Osteoblast (primary cell): ENCODE measurements around the gene PKIG. TPM values are rescaled to one million over a fixed set of nuclear protein-coding genes. Genes with fewer than 3 reads are reported as not detected.

Source experiments
- DNase-seq: peaks from one replicate; pipeline ENCODE4 v3.0.0; 2011; ENCODE audit warnings: low spot score, mixed read lengths; ENCODE audit not compliant: insufficient read length; ENCODE audit errors: missing footprints
- H2AFZ ChIP-seq: 2 replicates; pipeline ENCODE4 v1.6.0; 2011; ENCODE audit warnings: mild to moderate bottlenecking, low read length
- H3K27ac ChIP-seq: 2 replicates; pipeline ENCODE4 v1.5.1; 2011; ENCODE audit warnings: mild to moderate bottlenecking, low read depth, low read length, moderate library complexity
- H3K27me3 ChIP-seq: 2 replicates; pipeline ENCODE4 v1.6.0; 2012; ENCODE audit warnings: mild to moderate bottlenecking, control low read depth, inconsistent platforms, low read length, moderate library complexity; ENCODE audit not compliant: insufficient read depth
- H3K36me3 ChIP-seq: 2 replicates; pipeline ENCODE4 v1.5.1; 2011; ENCODE audit warnings: mild to moderate bottlenecking, low read length, control low read depth, moderate library complexity; ENCODE audit not compliant: insufficient read depth
- H3K4me1 ChIP-seq: 2 replicates; pipeline ENCODE4 v1.5.1; 2011; ENCODE audit warnings: mild to moderate bottlenecking, low read length, control low read depth, moderate library complexity; ENCODE audit not compliant: insufficient read depth
- H3K4me2 ChIP-seq: 2 replicates; pipeline ENCODE4 v1.6.0; 2011; ENCODE audit warnings: mild to moderate bottlenecking, low read length; ENCODE audit not compliant: insufficient read depth
- H3K4me3 ChIP-seq: fragments of 200-600 bp; sonication (generic); 3 replicates; pipeline ENCODE4 v1.5.1; 2012; ENCODE audit warnings: mild to moderate bottlenecking, low read length, inconsistent platforms; ENCODE audit not compliant: insufficient read depth
- H3K79me2 ChIP-seq: 2 replicates; pipeline ENCODE4 v1.6.0; 2012; ENCODE audit warnings: mild to moderate bottlenecking, low read length, control low read depth, inconsistent platforms; ENCODE audit not compliant: insufficient read depth
- H3K9me3 ChIP-seq: 2 replicates; pipeline ENCODE4 v1.5.1; 2011; ENCODE audit warnings: low read depth, low read length, control low read depth
- H4K20me1 ChIP-seq: 2 replicates; pipeline ENCODE4 v1.6.0; 2012; ENCODE audit warnings: mild to moderate bottlenecking, low read length, control low read depth; ENCODE audit not compliant: insufficient read depth
- total RNA-seq: library from RNA; depleted of rRNA; stranded (reverse); fragments of >200 nt; gene quantifications from 2 replicates; pipeline ENCODE4 v1.2.3, GENCODE V29; 2012
- TF ChIP-seq, protein P1 (sequence below): IDR thresholded peaks from 2 replicates; pipeline ENCODE4 v1.5.1; 2011; ENCODE audit warnings: mild to moderate bottlenecking, low read depth, low read length, moderate library complexity; ENCODE audit errors: extremely low read depth

Gene PKIG
- total RNA-seq, 1 donor, result 107 TPM

DNA sequence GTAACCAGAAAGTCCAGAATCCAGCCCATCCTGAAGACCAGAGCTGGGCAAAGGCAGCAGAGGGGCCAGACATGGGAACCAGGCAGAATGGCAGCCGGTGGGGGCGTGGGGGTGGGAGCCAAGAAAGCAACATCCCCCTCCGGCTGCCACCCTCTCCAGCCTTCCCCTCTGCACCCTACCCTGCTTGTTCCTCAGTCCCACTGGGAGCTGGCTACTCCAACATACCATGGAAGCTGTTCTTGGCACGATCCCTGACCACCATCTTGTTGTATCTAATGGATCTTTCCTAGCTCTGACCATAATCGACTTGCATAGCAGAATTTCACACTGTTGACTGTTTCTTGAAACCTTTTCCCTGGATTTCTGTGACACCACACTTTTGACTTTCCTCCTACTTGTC, 38.9 kb downstream of the PKIG start:
- H3K4me1 ChIP-seq, result no peaks in the 10 kb centered on the region
- peaks cover 41% of the 10 kb centered on the region for H3K36me3 ChIP-seq

DNA sequence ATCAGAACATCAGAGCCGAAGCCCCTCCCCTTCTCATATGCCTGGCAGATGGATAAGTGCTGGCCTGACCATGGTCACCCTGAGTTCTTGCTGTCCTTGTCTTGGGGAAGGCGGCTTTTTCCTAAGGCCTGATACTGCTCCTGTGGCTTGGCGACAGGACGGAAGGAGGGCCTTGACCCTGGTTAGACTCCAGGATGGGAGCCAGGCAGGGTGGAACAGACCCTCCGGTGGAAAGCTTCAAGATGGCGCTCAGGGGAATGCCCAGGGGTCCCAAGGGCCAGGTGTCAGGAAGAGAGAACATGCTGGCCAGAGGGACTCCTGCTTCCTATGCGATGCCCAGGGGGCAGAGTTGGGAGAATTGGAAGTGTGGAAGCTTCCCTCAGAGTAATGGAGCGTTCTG, 39.6 kb downstream of the PKIG start:
- TF ChIP-seq, protein P1, sequence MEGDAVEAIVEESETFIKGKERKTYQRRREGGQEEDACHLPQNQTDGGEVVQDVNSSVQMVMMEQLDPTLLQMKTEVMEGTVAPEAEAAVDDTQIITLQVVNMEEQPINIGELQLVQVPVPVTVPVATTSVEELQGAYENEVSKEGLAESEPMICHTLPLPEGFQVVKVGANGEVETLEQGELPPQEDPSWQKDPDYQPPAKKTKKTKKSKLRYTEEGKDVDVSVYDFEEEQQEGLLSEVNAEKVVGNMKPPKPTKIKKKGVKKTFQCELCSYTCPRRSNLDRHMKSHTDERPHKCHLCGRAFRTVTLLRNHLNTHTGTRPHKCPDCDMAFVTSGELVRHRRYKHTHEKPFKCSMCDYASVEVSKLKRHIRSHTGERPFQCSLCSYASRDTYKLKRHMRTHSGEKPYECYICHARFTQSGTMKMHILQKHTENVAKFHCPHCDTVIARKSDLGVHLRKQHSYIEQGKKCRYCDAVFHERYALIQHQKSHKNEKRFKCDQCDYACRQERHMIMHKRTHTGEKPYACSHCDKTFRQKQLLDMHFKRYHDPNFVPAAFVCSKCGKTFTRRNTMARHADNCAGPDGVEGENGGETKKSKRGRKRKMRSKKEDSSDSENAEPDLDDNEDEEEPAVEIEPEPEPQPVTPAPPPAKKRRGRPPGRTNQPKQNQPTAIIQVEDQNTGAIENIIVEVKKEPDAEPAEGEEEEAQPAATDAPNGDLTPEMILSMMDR, result no peak
- peaks cover 5% of the 10 kb centered on the region for H3K9me3 ChIP-seq
- peaks cover 35% of the 10 kb centered on the region for H3K36me3 ChIP-seq
- H4K20me1 ChIP-seq, result no peaks in the 10 kb centered on the region
- H3K4me2 ChIP-seq, result no peak overlapping the region
- no peak overlapping the region for H3K4me3 ChIP-seq
- no peak overlapping the region for H2AFZ ChIP-seq
- no peaks in the 10 kb centered on the region for H3K27me3 ChIP-seq
- no peaks in the 10 kb centered on the region for H3K79me2 ChIP-seq
- peak; percentile 65 for DNase-seq
- H3K4me1 ChIP-seq, result no peaks in the 10 kb centered on the region
- no peak overlapping the region for H3K27ac ChIP-seq

More for the DNA sequence above, 38.9 kb downstream of the PKIG start:
- no peaks in the 10 kb centered on the region for H3K27me3 ChIP-seq
- H4K20me1 ChIP-seq, result no peaks in the 10 kb centered on the region
- H3K4me2 ChIP-seq, result no peak overlapping the region
- no peak overlapping the region for H2AFZ ChIP-seq
- H3K27ac ChIP-seq, result no peak overlapping the region
- peak; percentile 68 for DNase-seq
- H3K4me3 ChIP-seq, result no peak overlapping the region
- H3K9me3 ChIP-seq, result peaks cover 5% of the 10 kb centered on the region
- H3K79me2 ChIP-seq, result no peaks in the 10 kb centered on the region
- TF ChIP-seq, protein P1, result no peak

DNA sequence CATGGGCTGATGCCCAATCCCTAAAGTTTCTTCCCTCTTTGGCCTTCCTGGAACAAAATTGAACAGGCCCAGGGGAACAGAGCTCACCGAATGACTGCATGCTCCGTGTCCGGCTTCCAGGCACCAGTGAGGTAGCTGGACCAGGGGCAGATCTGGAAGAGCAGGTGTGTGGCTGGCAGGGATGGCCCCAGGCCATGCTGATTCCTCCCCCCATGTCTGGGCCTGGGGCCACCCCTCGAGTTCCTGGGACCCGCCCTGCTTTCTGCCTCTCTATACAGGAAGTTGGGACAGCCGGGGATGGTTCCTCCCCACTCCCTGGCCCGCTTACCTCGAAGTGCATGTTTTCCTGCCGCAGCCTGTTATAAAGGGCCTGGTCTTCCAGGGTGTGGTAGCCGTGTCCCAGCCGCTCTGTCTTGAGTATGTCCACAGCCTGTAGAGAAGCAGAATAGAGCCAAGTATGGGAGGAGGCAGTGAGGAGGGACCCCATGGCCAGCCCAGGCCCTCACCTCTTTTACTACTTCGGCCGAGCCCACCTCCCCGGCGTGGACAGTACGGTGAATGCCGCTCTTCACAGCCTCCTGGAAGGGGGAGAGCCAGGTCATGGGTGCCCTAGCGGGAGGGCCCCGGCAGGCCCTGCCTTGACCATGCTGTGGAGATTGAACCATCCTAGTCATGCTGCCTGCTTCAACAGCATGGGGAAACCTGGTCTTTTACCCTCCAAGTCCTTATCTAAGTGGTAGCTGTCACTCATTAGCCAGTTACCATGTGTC, 40.3 kb downstream of the PKIG start:
- Histone ChIP-seq H3K79me2 (no peaks in the 10 kb centered on the region), H3K4me3 (no peak overlapping the region), H3K4me2 (no peak overlapping the region), H2AFZ (no peak overlapping the region), H4K20me1 (no peaks in the 10 kb centered on the region), H3K27ac (no peak overlapping the region), H3K9me3 (peaks cover 5% of the 10 kb centered on the region), H3K36me3 (peaks cover 30% of the 10 kb centered on the region), H3K4me1 (no peaks in the 10 kb centered on the region), H3K27me3 (no peaks in the 10 kb centered on the region)
- TF ChIP-seq, protein P1, result no peak
- DNase-seq, result no peak

DNA sequence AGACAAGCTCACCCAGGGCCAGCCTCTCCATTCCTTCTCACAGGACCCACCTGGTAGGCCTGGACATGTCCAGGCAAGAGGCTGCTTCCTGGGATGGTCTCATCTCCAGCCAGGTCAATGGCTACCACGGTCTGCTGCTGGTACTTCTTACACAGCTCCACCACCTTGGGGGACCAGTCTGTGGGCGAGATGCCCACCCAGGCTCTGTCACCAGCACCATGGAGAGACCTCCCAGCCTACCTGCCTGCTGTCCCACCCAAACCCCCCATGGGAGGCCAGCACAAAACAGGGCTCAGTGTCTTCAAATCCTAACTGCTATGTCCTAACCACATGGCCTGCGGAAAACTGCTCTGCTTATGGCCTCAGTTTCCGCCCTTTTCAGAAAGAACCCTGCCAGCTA, 41.8 kb downstream of the PKIG start:
- peak; percentile 70 for DNase-seq
- H3K4me1 ChIP-seq, result no peaks in the 10 kb centered on the region
- H3K27me3 ChIP-seq, result no peaks in the 10 kb centered on the region
- no peak overlapping the region for H3K4me2 ChIP-seq
- H2AFZ ChIP-seq, result no peak overlapping the region
- no peaks in the 10 kb centered on the region for H4K20me1 ChIP-seq
- peaks cover 16% of the 10 kb centered on the region for H3K36me3 ChIP-seq
- no peak overlapping the region for H3K27ac ChIP-seq
- TF ChIP-seq, protein P1, result no peak
- H3K9me3 ChIP-seq, result peaks cover 5% of the 10 kb centered on the region
- H3K4me3 ChIP-seq, result no peak overlapping the region
- H3K79me2 ChIP-seq, result no peaks in the 10 kb centered on the region
